Muscle layer of colon (tissue), 2 donors: ENCODE measurements around the gene NUDT4.
"Not testable (repeated sequence)": the region's sequence is repeated elsewhere in the genome, so short reads cannot be mapped to it uniquely, and the experiment has no call there.

Experiments used
- H3K27ac ChIP-seq: one replicate; pipeline ENCODE4 v1.7.0; 2013; ENCODE audit warnings: low read depth, mild to moderate bottlenecking, low read length, moderate library complexity
- H3K27me3 ChIP-seq, 2 donors: one replicate each; pipeline ENCODE4 v1.7.0; 2013; ENCODE audit warnings: low read length in 2 of 2, mild to moderate bottlenecking in 2 of 2; ENCODE audit not compliant: insufficient read depth in 2 of 2, control insufficient read depth in 1 of 2
- H3K36me3 ChIP-seq: one replicate; pipeline ENCODE4 v1.7.0; 2013; ENCODE audit warnings: mild to moderate bottlenecking, low read length; ENCODE audit not compliant: insufficient read depth
- H3K4me1 ChIP-seq: one replicate; pipeline ENCODE4 v1.7.0; 2013; ENCODE audit warnings: mild to moderate bottlenecking, low read length; ENCODE audit not compliant: insufficient read depth
- H3K4me3 ChIP-seq, 2 donors: one replicate each; pipeline ENCODE4 v1.7.0; 2013; ENCODE audit warnings: low read length in 2 of 2, low read depth in 1 of 2, mild to moderate bottlenecking in 1 of 2, moderate library complexity in 1 of 2
- H3K9ac ChIP-seq: one replicate; pipeline ENCODE4 v1.7.0; 2013; ENCODE audit warnings: low read length
- H3K9me3 ChIP-seq: one replicate; pipeline ENCODE4 v1.7.0; 2013; ENCODE audit warnings: mild to moderate bottlenecking, low read length
- donor health status: abdominal sarcoma.
- donor health status: Adenocarcinoma of cecum.

The NUDT4 gene

GRCh38 chr12:93369505-93369904, 8.2 kb upstream of the NUDT4 start:
- Histone ChIP-seq H3K4me3 (no peak overlapping the region), H3K36me3 (no peaks in the 10 kb centered on the region), H3K27me3 (no peaks in the 10 kb centered on the region), H3K9ac (no peak overlapping the region), H3K9me3 (no peaks in the 10 kb centered on the region), H3K27ac (no peak overlapping the region), H3K4me1 (no peaks in the 10 kb centered on the region)

- H3K36me3 ChIP-seq: no peaks in the 10 kb centered on the region
- no peak overlapping the region for H3K4me3 ChIP-seq
- no peaks in the 10 kb centered on the region for H3K9me3 ChIP-seq
- no peaks in the 10 kb centered on the region for H3K4me1 ChIP-seq
- H3K27me3 ChIP-seq: no peaks in the 10 kb centered on the region
- no peak overlapping the region for H3K27ac ChIP-seq
- H3K9ac ChIP-seq: no peak overlapping the region
These were observed 6.8 kb upstream of the NUDT4 start for GRCh38 chr12:93370947-93371346.

GRCh38 chr12:93373961-93374656, 3.6 kb upstream of the NUDT4 start:
- Histone ChIP-seq H3K4me3 (no peak overlapping the region), H3K4me1 (peaks cover 6% of the 10 kb centered on the region), H3K9me3 (no peaks in the 10 kb centered on the region), H3K27ac (no peak overlapping the region), H3K9ac (no peak overlapping the region), H3K36me3 (no peaks in the 10 kb centered on the region), H3K27me3 (no peaks in the 10 kb centered on the region)

GRCh38 chr12:93375906-93376305, 1.8 kb upstream of the NUDT4 start:
- Histone ChIP-seq H3K27me3 (no peaks in the 10 kb centered on the region), H3K4me3 (peak overlapping the region in 1 of 2 donors; percentile 82), H3K36me3 (no peaks in the 10 kb centered on the region), H3K9me3 (no peaks in the 10 kb centered on the region), H3K4me1 (peaks cover 16% of the 10 kb centered on the region), H3K9ac (no peak overlapping the region), H3K27ac (no peak overlapping the region)

- no peaks in the 10 kb centered on the region for H3K27me3 ChIP-seq
These were observed 1.1 kb upstream of the NUDT4 start for GRCh38 chr12:93376436-93377251.

GRCh38 chr12:93378196-93378997, 672 bp downstream of the NUDT4 start:
- not testable (repeated sequence) for H3K36me3 ChIP-seq, H3K27me3 ChIP-seq, H3K9me3 ChIP-seq
- peaks cover 37% of the 10 kb centered on the region for H3K4me1 ChIP-seq
- H3K4me3 ChIP-seq: peak overlapping the region; percentile 91 to 99
- H3K27ac ChIP-seq: peak overlapping the region; percentile 84
- peak overlapping the region; percentile 93 for H3K9ac ChIP-seq

More at GRCh38 chr12:93376436-93377251, 1.1 kb upstream of the NUDT4 start:
- H3K36me3 ChIP-seq: no peaks in the 10 kb centered on the region
- peak overlapping the region; percentile 29 for H3K9ac ChIP-seq
- H3K27ac ChIP-seq: peak overlapping the region; percentile 68
- H3K4me3 ChIP-seq: peak overlapping the region; percentile 45 to 82
- H3K9me3 ChIP-seq: no peaks in the 10 kb centered on the region
- peaks cover 23% of the 10 kb centered on the region for H3K4me1 ChIP-seq

GRCh38 chr12:93378998-93379325, 1.2 kb downstream of the NUDT4 start:
- Histone ChIP-seq H3K9ac (peak overlapping the region; percentile 93), H3K27me3 (no peaks in the 10 kb centered on the region), H3K4me1 (peaks cover 41% of the 10 kb centered on the region), H3K36me3 (no peaks in the 10 kb centered on the region), H3K27ac (peak overlapping the region; percentile 84), H3K4me3 (peak overlapping the region; percentile 91 to 99), H3K9me3 (no peaks in the 10 kb centered on the region)

GRCh38 chr12:93379326-93379980, 1.7 kb downstream of the NUDT4 start:
- H3K27ac ChIP-seq: peak overlapping the region; percentile 84
- peak overlapping the region; percentile 91 to 99 for H3K4me3 ChIP-seq
- no peaks in the 10 kb centered on the region for H3K27me3 ChIP-seq
- peaks cover 41% of the 10 kb centered on the region for H3K4me1 ChIP-seq
- H3K9me3 ChIP-seq: no peaks in the 10 kb centered on the region
- no peaks in the 10 kb centered on the region for H3K36me3 ChIP-seq
- H3K9ac ChIP-seq: peak overlapping the region; percentile 93

GRCh38 chr12:93379981-93380361, 2.2 kb downstream of the NUDT4 start:
- Histone ChIP-seq H3K4me3 (peak overlapping the region; percentile 32 to 91), H3K9me3 (no peaks in the 10 kb centered on the region), H3K9ac (peak overlapping the region; percentile 93), H3K27me3 (no peaks in the 10 kb centered on the region), H3K36me3 (no peaks in the 10 kb centered on the region), H3K4me1 (peaks cover 42% of the 10 kb centered on the region), H3K27ac (peak overlapping the region; percentile 84)

GRCh38 chr12:93380480-93381121, 2.9 kb downstream of the NUDT4 start:
- peak overlapping the region; percentile 84 for H3K27ac ChIP-seq
- H3K9ac ChIP-seq: peak overlapping the region; percentile 93
- peak overlapping the region in 1 of 2 donors; percentile 91 for H3K4me3 ChIP-seq
- no peaks in the 10 kb centered on the region for H3K9me3 ChIP-seq
- no peaks in the 10 kb centered on the region for H3K27me3 ChIP-seq
- peaks cover 47% of the 10 kb centered on the region for H3K4me1 ChIP-seq
- no peaks in the 10 kb centered on the region for H3K36me3 ChIP-seq
